KMS-11 (cell line): ENCODE results near the gene DMD.
"Not testable (repeated sequence)": the region's sequence is repeated elsewhere in the genome, so short reads cannot be mapped to it uniquely, and the experiment has no call there.

ENCODE experiments used
- H2AFZ ChIP-seq: fragments of 200-600 bp; sonication (generic); 2 replicates; pipeline ENCODE4 v1.6.1; 2016; ENCODE audit warnings: antibody characterized with exemption, mixed run types, low read depth
- H3K27ac ChIP-seq: fragments of 200-600 bp; sonication (generic); 2 replicates; pipeline ENCODE4 v1.6.1; 2016; ENCODE audit warnings: mild to moderate bottlenecking, mixed run types
- H3K27me3 ChIP-seq: fragments of 200-600 bp; sonication (generic); 2 replicates; pipeline ENCODE4 v1.6.1; 2017; ENCODE audit warnings: mild to moderate bottlenecking, low read depth, mixed run types, moderate library complexity; ENCODE audit not compliant: insufficient read depth
- H3K36me3 ChIP-seq: fragments of 200-600 bp; sonication (generic); 2 replicates; pipeline ENCODE4 v1.6.1; 2017; ENCODE audit warnings: mild to moderate bottlenecking, mixed run types; ENCODE audit not compliant: insufficient read depth
- H3K4me1 ChIP-seq: fragments of 200-600 bp; sonication (generic); 2 replicates; pipeline ENCODE4 v1.6.1; 2016; ENCODE audit warnings: mild to moderate bottlenecking, low read depth, mixed run types; ENCODE audit not compliant: poor library complexity, severe bottlenecking
- H3K4me2 ChIP-seq: fragments of 200-600 bp; sonication (generic); 2 replicates; pipeline ENCODE4 v1.7.0; 2016; ENCODE audit warnings: mild to moderate bottlenecking, mixed run types
- H3K4me3 ChIP-seq: fragments of 200-600 bp; sonication (generic); IDR thresholded peaks from 2 replicates; pipeline ENCODE4 v1.6.1; 2017; ENCODE audit warnings: low read depth, low read length, mixed read lengths; ENCODE audit not compliant: insufficient read depth
- H3K79me2 ChIP-seq: fragments of 200-600 bp; sonication (generic); 2 replicates; pipeline ENCODE4 v1.6.1; 2016; ENCODE audit warnings: low read depth, mixed run types; ENCODE audit not compliant: insufficient read depth
- H3K9ac ChIP-seq: fragments of 200-600 bp; sonication (generic); 2 replicates; pipeline ENCODE4 v1.6.1; 2016; ENCODE audit warnings: mild to moderate bottlenecking, mixed run types
- H4K20me1 ChIP-seq: fragments of 200-600 bp; sonication (generic); 2 replicates; pipeline ENCODE4 v1.6.1; 2016; ENCODE audit warnings: mild to moderate bottlenecking, mixed run types; ENCODE audit not compliant: insufficient read depth
- CTCF ChIP-seq: fragments of 200-600 bp; sonication (generic); conservative IDR thresholded peaks from 2 replicates; pipeline ENCODE4 v1.6.1; 2017; ENCODE audit warnings: low read depth, mild to moderate bottlenecking, antibody characterized with exemption, low read length, moderate library complexity, mixed read lengths

DMD gene

DNA sequence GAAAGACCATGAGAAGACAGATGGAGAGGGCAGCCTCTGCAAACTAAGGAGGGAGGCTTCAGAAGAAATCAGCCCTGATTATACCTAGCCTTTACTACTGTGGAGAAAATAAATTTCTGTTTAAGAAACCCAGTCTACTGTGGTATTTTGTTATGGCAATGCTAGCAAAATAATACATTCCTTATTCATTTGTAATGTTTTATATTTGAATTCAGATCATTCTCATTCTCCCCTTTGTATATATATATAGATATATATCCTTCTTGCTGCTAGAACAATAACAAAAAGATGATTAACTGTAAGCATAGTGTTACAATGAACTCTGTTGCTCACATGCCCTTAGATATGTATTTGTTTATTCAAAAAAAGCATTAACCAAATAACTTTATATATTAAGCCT, 22.5 kb downstream of the DMD start:
- Histone ChIP-seq H3K4me2 (no peak overlapping the region), H3K27ac (no peak overlapping the region), H4K20me1 (no peaks in the 10 kb centered on the region), H3K9ac (no peak overlapping the region), H3K4me1 (peaks cover 5% of the 10 kb centered on the region), H3K4me3 (no peak overlapping the region), H3K36me3 (no peaks in the 10 kb centered on the region), H3K79me2 (no peaks in the 10 kb centered on the region), H3K27me3 (peaks cover 6% of the 10 kb centered on the region; the same call in 1 of the 2 replicates), H2AFZ (no peak overlapping the region)
- no peak for TF ChIP-seq CTCF

GRCh38 chrX:33188286-33188685, 23.1 kb downstream of the DMD start:
- no peak for TF ChIP-seq CTCF
- Histone ChIP-seq H3K4me1 (peaks cover 8% of the 10 kb centered on the region), H3K79me2 (no peaks in the 10 kb centered on the region), H3K36me3 (no peaks in the 10 kb centered on the region), H3K4me2 (no peak overlapping the region), H3K9ac (no peak overlapping the region), H2AFZ (no peak overlapping the region), H3K4me3 (no peak overlapping the region), H4K20me1 (no peaks in the 10 kb centered on the region), H3K27me3 (peaks cover 6% of the 10 kb centered on the region; the same call in 1 of the 2 replicates), H3K27ac (no peak overlapping the region)

DNA sequence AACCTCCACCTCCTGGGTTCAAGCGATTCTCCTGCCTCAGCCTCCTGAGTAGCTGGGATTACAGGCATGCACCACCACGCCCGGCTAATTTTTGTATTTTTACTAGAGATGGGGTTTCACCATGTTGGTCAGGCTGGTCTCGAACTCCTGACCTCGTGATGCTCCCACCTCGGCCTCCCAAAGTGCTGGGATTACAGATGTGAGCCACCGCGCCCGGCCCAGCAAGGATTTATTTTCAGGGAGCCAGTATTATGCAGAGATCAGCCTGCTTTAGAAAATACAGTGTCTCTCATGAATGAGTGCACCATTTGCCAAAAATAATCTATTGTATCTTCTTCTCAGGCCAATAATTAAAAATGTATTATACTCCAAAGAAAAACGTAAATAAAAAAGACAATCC, 26.5 kb downstream of the DMD start:
- not testable (repeated sequence) for H3K27ac ChIP-seq, H3K9ac ChIP-seq, H3K79me2 ChIP-seq, H3K4me2 ChIP-seq, H3K4me3 ChIP-seq, H2AFZ ChIP-seq, H3K27me3 ChIP-seq, H3K36me3 ChIP-seq, H4K20me1 ChIP-seq
- H3K4me1 ChIP-seq = peaks cover 21% of the 10 kb centered on the region

GRCh38 chrX:33183361-33183760, 28.0 kb downstream of the DMD start:
- H3K4me1 ChIP-seq = peaks cover 21% of the 10 kb centered on the region
- H3K27ac ChIP-seq = no peak overlapping the region
- no peaks in the 10 kb centered on the region for H3K36me3 ChIP-seq
- H3K4me3 ChIP-seq = no peak overlapping the region
- H2AFZ ChIP-seq = no peak overlapping the region
- H3K27me3 ChIP-seq = peaks cover 6% of the 10 kb centered on the region; the same call in 1 of the 2 replicates
- no peaks in the 10 kb centered on the region for H3K79me2 ChIP-seq
- H3K4me2 ChIP-seq = peak overlapping the region; percentile 57; the same call in 1 of the 2 replicates
- H4K20me1 ChIP-seq = no peaks in the 10 kb centered on the region
- TF ChIP-seq CTCF = no peak
- no peak overlapping the region for H3K9ac ChIP-seq

GRCh38 chrX:33178690-33179089, 32.7 kb downstream of the DMD start:
- TF ChIP-seq CTCF = no peak
- H3K9ac ChIP-seq = no peak overlapping the region
- no peaks in the 10 kb centered on the region for H3K36me3 ChIP-seq
- no peaks in the 10 kb centered on the region; the same call in 1 of the 2 replicates for H3K27me3 ChIP-seq
- H3K4me2 ChIP-seq = no peak overlapping the region
- H3K4me3 ChIP-seq = no peak overlapping the region
- no peak overlapping the region for H3K27ac ChIP-seq
- peaks cover 14% of the 10 kb centered on the region for H3K4me1 ChIP-seq
- H4K20me1 ChIP-seq = no peaks in the 10 kb centered on the region
- H3K79me2 ChIP-seq = no peaks in the 10 kb centered on the region
- H2AFZ ChIP-seq = no peak overlapping the region
